Measurements from ENCODE around the gene SOBP. TPM values are rescaled to one million over a fixed set of nuclear protein-coding genes. Genes with fewer than 3 reads are reported as not detected.
A peak's percentile ranks its signal among the peaks of the same experiment; 100 is the strongest.

The SOBP gene
- total RNA-seq, 4 donors from 2014 or later: 3.8 to 32.5 (median 19.4) TPM

DNA sequence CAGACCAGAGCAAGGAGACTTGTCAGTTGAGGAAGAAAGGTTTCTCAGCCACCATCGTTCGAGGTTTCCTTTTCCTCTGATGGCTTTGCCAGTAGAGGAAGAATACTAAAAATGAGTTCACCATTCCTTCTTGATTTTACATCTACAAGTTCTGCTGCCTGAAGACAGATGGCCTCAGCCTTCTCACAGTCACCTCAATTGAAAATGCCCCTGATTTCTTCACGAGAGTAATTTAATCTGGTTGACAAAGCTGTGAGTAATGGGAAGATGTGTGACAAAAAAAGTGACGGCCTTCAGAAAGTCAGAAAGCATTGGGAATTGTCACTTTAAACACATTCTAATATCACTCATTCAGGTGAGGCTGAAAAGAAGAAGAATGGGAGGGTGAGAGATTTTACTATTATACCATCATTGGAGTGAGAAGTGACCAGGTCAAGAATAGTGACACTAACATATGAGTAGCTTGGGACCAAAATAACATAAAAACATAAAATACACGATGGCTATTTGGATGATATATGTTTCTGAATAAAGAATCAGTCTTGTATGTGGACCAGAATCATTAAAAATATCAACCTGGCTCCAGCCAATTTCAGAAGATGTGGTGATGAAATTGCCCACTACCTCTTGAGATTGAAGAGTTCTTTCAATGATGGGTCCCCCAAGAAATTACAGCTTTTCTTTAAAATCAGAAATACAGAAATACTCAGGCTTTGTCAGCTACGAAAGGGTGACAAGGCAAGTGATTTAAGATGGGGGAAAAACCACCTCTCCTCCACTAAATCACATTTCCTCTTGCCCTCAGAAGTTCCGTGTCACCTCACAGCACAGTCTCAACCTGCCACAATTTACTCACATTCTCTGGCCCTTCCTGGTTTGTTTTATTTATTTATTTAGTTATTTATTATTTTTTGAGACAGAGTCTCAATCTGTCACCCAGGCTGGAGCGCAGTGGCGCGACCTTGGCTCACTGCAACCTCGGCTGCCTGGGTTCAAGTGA, 147.7 kb downstream of the SOBP start:
- Histone ChIP-seq H3K27ac (peak overlapping the region in 1 of 4 donors; percentile 33), H3K4me3 (no peak overlapping the region), H3K4me1 (peaks cover 15 to 31% of the 10 kb centered on the region in 2 donors), H3K36me3 (no peaks in the 10 kb centered on the region), H3K9me3 (no peaks in the 10 kb centered on the region), H3K27me3 (no peaks in the 10 kb centered on the region)
- ATAC-seq (peak; percentile 67 to 72), DNase-seq (no peak)
- TF ChIP-seq POLR2A (IDR thresholded peaks at IDR 0.05): no peak
- peak in 2 of 5 experiments; percentile 14 to 22 for TF ChIP-seq CTCF (IDR thresholded peaks at IDR 0.05 in 4 of 5, conservative IDR thresholded peaks at IDR 0.05 in 1 of 5)
- intact Hi-C loops (cut with DNase I; ENCODE audit: low total_unique reads) (no loop called here), in situ Hi-C loops (cut with MboI; ENCODE audit: low sequenced_read_pairs in 4 of 4) (no loop called here)

DNA sequence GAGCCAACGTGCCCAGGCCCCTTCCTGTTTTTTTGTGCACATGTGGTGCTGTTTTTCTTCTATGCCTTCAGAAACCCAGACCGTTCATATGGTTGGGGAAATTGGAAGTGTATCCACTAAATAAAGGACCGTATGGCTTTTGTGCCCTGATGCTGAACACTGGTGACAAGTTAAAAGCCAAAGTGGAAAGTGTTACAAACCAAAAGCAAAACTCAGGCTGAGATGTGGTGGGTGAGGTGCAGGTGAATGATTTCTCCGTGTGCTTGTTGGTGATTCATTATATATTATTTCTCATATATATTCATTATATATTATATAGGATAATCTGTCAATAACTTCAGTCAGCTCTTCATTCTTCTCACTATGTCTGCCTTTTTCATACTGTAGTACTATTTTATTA, 148.6 kb downstream of the SOBP start:
- Histone ChIP-seq H3K27ac (no peak overlapping the region), H3K9me3 (no peaks in the 10 kb centered on the region), H3K4me1 (peaks cover 19 to 36% of the 10 kb centered on the region in 2 donors), H3K4me3 (no peak overlapping the region), H3K36me3 (no peaks in the 10 kb centered on the region), H3K27me3 (no peaks in the 10 kb centered on the region)
- ATAC-seq: no peak
- intact Hi-C loops (cut with DNase I; ENCODE audit: low total_unique reads) (no loop called here), in situ Hi-C loops (cut with MboI; ENCODE audit: low sequenced_read_pairs in 4 of 4) (no loop called here)
- no peak for DNase-seq
- TF ChIP-seq POLR2A (IDR thresholded peaks at IDR 0.05) (no peak), CTCF (IDR thresholded peaks at IDR 0.05 in 4 of 5, conservative IDR thresholded peaks at IDR 0.05 in 1 of 5) (no peak)

GRCh38 chr6:107639511-107639910, 149.6 kb downstream of the SOBP start:
- in situ Hi-C loops (cut with MboI; ENCODE audit: low sequenced_read_pairs in 4 of 4): no loop called here
- Histone ChIP-seq H3K27me3 (no peaks in the 10 kb centered on the region), H3K4me1 (peaks cover 19 to 36% of the 10 kb centered on the region in 2 donors), H3K9me3 (no peaks in the 10 kb centered on the region), H3K36me3 (no peaks in the 10 kb centered on the region), H3K4me3 (no peak overlapping the region), H3K27ac (no peak overlapping the region)
- intact Hi-C loops (cut with DNase I; ENCODE audit: low total_unique reads): no loop called here
- no peak for TF ChIP-seq POLR2A (IDR thresholded peaks at IDR 0.05)
- TF ChIP-seq CTCF (IDR thresholded peaks at IDR 0.05 in 4 of 5, conservative IDR thresholded peaks at IDR 0.05 in 1 of 5): no peak
- no peak for ATAC-seq
- DNase-seq: no peak

DNA sequence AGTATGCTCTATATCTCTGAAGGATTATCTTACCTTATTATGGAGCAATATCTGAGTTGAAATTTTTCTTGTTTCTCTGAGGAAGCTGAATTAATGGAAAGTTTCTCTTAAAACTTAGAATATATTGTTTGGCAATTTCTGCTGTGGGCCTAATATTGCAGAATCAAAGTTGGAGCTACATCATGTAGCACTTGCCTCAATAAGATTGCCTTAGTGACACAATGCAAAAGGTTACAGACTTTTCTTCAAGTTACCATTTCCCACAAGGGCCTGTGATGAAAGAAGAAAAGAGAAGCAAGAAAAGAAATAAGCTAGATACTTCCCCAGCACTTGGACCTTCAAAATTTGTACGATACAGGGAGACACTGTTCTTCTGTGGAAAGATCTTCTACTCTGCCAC, 151.2 kb downstream of the SOBP start:
- in situ Hi-C loops (cut with MboI; ENCODE audit: low sequenced_read_pairs in 4 of 4) (no loop called here), intact Hi-C loops (cut with DNase I; ENCODE audit: low total_unique reads) (no loop called here)
- DNase-seq (no peak), ATAC-seq (no peak)
- Histone ChIP-seq H3K27me3 (no peaks in the 10 kb centered on the region), H3K27ac (peak overlapping the region; percentile 14 to 42 (median 36)), H3K9me3 (no peaks in the 10 kb centered on the region), H3K4me1 (peaks cover 25 to 47% of the 10 kb centered on the region in 2 donors), H3K36me3 (no peaks in the 10 kb centered on the region), H3K4me3 (no peak overlapping the region)
- TF ChIP-seq POLR2A (IDR thresholded peaks at IDR 0.05) (no peak), CTCF (IDR thresholded peaks at IDR 0.05 in 4 of 5, conservative IDR thresholded peaks at IDR 0.05 in 1 of 5) (no peak)

Data from gastrocnemius medialis (tissue), 4 donors.